ENCODE measurements around the gene P2RY12. TPM values are rescaled to one million over a fixed set of nuclear protein-coding genes. Genes with fewer than 3 reads are reported as not detected.

Gene P2RY12
- total and polyA plus RNA-seq, 10 of the 15 experiments (the other 5 are each of a cell fraction or from before 2014, with no cell fraction given): 0.27 to 1.0 (median 0.66) TPM; not detected in 2

Other genes starting within 250 kb of the P2RY12 start
- not detected in 2 replicates for gene GPR171, start 181.5 kb downstream of the P2RY12 start, total RNA-seq (2014; rRNA removed)
- not detected in 2 replicates for gene GPR171, start 181.5 kb downstream of the P2RY12 start, total RNA-seq (2014; rRNA removed; fragmentation: Illumina TruSeq; extraction: Trizol)
- not detected in 2 replicates for gene GPR171, start 181.5 kb downstream of the P2RY12 start, total RNA-seq (2021)
- 0.07 and 0.26 TPM in 2 replicates for gene GPR171, start 181.5 kb downstream of the P2RY12 start, polyA plus RNA-seq (2011; rRNA removed)
- gene GPR171, start 181.5 kb downstream of the P2RY12 start, polyA plus RNA-seq (2014; fragmentation: Illumina TruSeq; extraction: Trizol): not detected in 2 replicates
- gene GPR171, start 181.5 kb downstream of the P2RY12 start, polyA plus RNA-seq (2014; fragmentation: Nextera tagmentation; extraction: Ambion mirVana): under 1 TPM in 1 of 2 experiments, not detected in 1; 0.05 TPM
- not detected in 2 replicates for gene GPR171, start 181.5 kb downstream of the P2RY12 start, polyA plus RNA-seq (2014; rRNA removed)
- not detected for gene GPR171, start 181.5 kb downstream of the P2RY12 start, polyA plus RNA-seq (2016; fragmentation: Nextera tagmentation; extraction: Ambion mirVana)
- gene P2RY14, start 106.2 kb downstream of the P2RY12 start, total RNA-seq (2014; rRNA removed): 0.06 TPM in 1 of 2 replicates, not detected in the other
- 0.05 TPM in 1 of 2 replicates, not detected in the other for gene P2RY14, start 106.2 kb downstream of the P2RY12 start, total RNA-seq (2014; rRNA removed; fragmentation: Illumina TruSeq; extraction: Trizol)
- not detected in 2 replicates for gene P2RY14, start 106.2 kb downstream of the P2RY12 start, total RNA-seq (2021)
- gene P2RY14, start 106.2 kb downstream of the P2RY12 start, polyA plus RNA-seq (2011; rRNA removed): not detected in 2 replicates
- gene P2RY14, start 106.2 kb downstream of the P2RY12 start, polyA plus RNA-seq (2014; fragmentation: Illumina TruSeq; extraction: Trizol): 0.10 and 0.28 TPM in 2 replicates
- gene P2RY14, start 106.2 kb downstream of the P2RY12 start, polyA plus RNA-seq (2014; fragmentation: Nextera tagmentation; extraction: Ambion mirVana): not detected
- gene P2RY14, start 106.2 kb downstream of the P2RY12 start, polyA plus RNA-seq (2014; rRNA removed): 0.06 and 0.37 TPM in 2 replicates
- gene P2RY14, start 106.2 kb downstream of the P2RY12 start, polyA plus RNA-seq (2016; fragmentation: Nextera tagmentation; extraction: Ambion mirVana): not detected
- gene GPR87, start 67.9 kb downstream of the P2RY12 start, total RNA-seq (2014; rRNA removed): 0.06 TPM in 1 of 2 replicates, not detected in the other
- not detected in 2 replicates for gene GPR87, start 67.9 kb downstream of the P2RY12 start, total RNA-seq (2014; rRNA removed; fragmentation: Illumina TruSeq; extraction: Trizol)
- gene GPR87, start 67.9 kb downstream of the P2RY12 start, total RNA-seq (2021): not detected in 2 replicates
- gene GPR87, start 67.9 kb downstream of the P2RY12 start, polyA plus RNA-seq (2011; rRNA removed): not detected in 2 replicates
- 0.10 TPM in 1 of 2 replicates, not detected in the other for gene GPR87, start 67.9 kb downstream of the P2RY12 start, polyA plus RNA-seq (2014; fragmentation: Illumina TruSeq; extraction: Trizol)
- under 1 TPM in 1 of 2 experiments, not detected in 1; 0.16 TPM for gene GPR87, start 67.9 kb downstream of the P2RY12 start, polyA plus RNA-seq (2014; fragmentation: Nextera tagmentation; extraction: Ambion mirVana)
- gene GPR87, start 67.9 kb downstream of the P2RY12 start, polyA plus RNA-seq (2014; rRNA removed): 0.08 TPM in 1 of 2 replicates, not detected in the other
- gene GPR87, start 67.9 kb downstream of the P2RY12 start, polyA plus RNA-seq (2016; fragmentation: Nextera tagmentation; extraction: Ambion mirVana): under 1 TPM; 0.21 to 0.27 TPM
- gene P2RY13, start 55.2 kb downstream of the P2RY12 start, total RNA-seq (2014; rRNA removed): not detected in 2 replicates
- gene P2RY13, start 55.2 kb downstream of the P2RY12 start, total RNA-seq (2014; rRNA removed; fragmentation: Illumina TruSeq; extraction: Trizol): not detected in 2 replicates
- not detected in 2 replicates for gene P2RY13, start 55.2 kb downstream of the P2RY12 start, total RNA-seq (2021)
- gene P2RY13, start 55.2 kb downstream of the P2RY12 start, polyA plus RNA-seq (2011; rRNA removed): not detected in 2 replicates
- not detected in 2 replicates for gene P2RY13, start 55.2 kb downstream of the P2RY12 start, polyA plus RNA-seq (2014; fragmentation: Illumina TruSeq; extraction: Trizol)
- not detected for gene P2RY13, start 55.2 kb downstream of the P2RY12 start, polyA plus RNA-seq (2014; fragmentation: Nextera tagmentation; extraction: Ambion mirVana)
- not detected in 2 replicates for gene P2RY13, start 55.2 kb downstream of the P2RY12 start, polyA plus RNA-seq (2014; rRNA removed)
- not detected for gene P2RY13, start 55.2 kb downstream of the P2RY12 start, polyA plus RNA-seq (2016; fragmentation: Nextera tagmentation; extraction: Ambion mirVana)
- gene IGSF10, start 76.3 kb upstream of the P2RY12 start, total RNA-seq (2014; rRNA removed): under 0.01 TPM in 1 of 2 replicates, not detected in the other
- gene IGSF10, start 76.3 kb upstream of the P2RY12 start, total RNA-seq (2014; rRNA removed; fragmentation: Illumina TruSeq; extraction: Trizol): 0.18 TPM in 1 of 2 replicates, not detected in the other
- gene IGSF10, start 76.3 kb upstream of the P2RY12 start, total RNA-seq (2021): 0.03 and 0.05 TPM in 2 replicates
- 0.03 and 0.04 TPM in 2 replicates for gene IGSF10, start 76.3 kb upstream of the P2RY12 start, polyA plus RNA-seq (2011; rRNA removed)
- gene IGSF10, start 76.3 kb upstream of the P2RY12 start, polyA plus RNA-seq (2014; fragmentation: Illumina TruSeq; extraction: Trizol): 0.01 and 0.08 TPM in 2 replicates
- under 1 TPM; under 0.01 to 0.02 TPM for gene IGSF10, start 76.3 kb upstream of the P2RY12 start, polyA plus RNA-seq (2014; fragmentation: Nextera tagmentation; extraction: Ambion mirVana)
- 0.04 TPM in 1 of 2 replicates, not detected in the other for gene IGSF10, start 76.3 kb upstream of the P2RY12 start, polyA plus RNA-seq (2014; rRNA removed)
- gene IGSF10, start 76.3 kb upstream of the P2RY12 start, polyA plus RNA-seq (2016; fragmentation: Nextera tagmentation; extraction: Ambion mirVana): not detected